GM12873 (cell line): ENCODE data around the gene RNF180.

Experiments
- CTCF ChIP-seq: IDR thresholded peaks from 2 replicates; pipeline ENCODE4 v1.5.1; 2012; ENCODE audit warnings: low read depth, mild to moderate bottlenecking, moderate library complexity, low read length, control low read depth; ENCODE audit not compliant: insufficient read depth; ENCODE audit errors: missing control alignments

Gene RNF180

GRCh38 chr5:64286381-64286780 lies 120.7 kb downstream of the RNF180 start:
- TF ChIP-seq CTCF = no peak

GRCh38 chr5:64292611-64293215 lies 127.1 kb downstream of the RNF180 start:
- TF ChIP-seq CTCF = no peak

DNA sequence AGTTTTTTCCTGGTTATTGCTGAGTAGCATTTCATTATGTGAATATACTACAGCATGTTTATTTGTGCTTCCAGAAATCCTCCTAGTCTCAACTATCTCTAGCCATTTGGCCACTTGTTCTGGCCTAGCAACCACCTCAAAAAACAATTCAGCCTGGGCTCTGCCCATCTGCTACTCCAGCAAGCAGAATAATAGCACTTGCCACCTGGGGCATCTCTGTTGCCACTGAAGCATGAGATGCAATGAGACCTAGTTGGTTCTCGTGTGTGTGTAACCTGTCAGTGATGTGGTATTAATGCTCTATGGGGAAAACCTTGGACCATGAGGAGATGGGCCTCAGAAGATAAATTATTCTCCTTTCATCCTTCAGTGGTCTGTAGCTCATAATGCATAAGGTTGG lies 129.5 kb downstream of the RNF180 start:
- TF ChIP-seq CTCF = no peak

- TF ChIP-seq CTCF = no peak
Measured at GRCh38 chr5:64298586-64298985, 132.9 kb downstream of the RNF180 start.

GRCh38 chr5:64299805-64300204 lies 134.2 kb downstream of the RNF180 start:
- TF ChIP-seq CTCF = no peak

DNA sequence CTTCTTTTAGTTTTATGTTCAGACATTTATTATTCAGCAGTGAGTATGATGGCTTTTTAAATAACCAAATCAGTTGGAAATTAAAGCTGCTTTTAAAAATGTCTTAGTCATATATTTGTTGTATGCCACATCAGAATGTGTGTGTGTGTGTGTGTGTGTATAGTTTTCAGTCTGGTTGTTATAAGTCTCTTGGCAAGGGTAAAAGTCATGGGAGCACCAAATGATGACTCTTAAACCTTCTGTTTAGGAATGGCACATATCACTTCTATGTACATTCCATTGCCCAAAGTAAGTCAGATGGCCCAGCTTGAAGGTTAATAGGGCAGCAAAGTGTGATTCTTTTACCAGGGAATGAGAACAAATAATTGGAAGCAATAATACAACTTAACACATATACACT lies 135.9 kb downstream of the RNF180 start:
- no peak for TF ChIP-seq CTCF

GRCh38 chr5:64308135-64308534 lies 142.5 kb downstream of the RNF180 start:
- no peak for TF ChIP-seq CTCF
